Fibroblast of pulmonary artery (primary cell): Measurements from ENCODE around the gene ERVH48-1.

Experiments used
- DNase-seq: peaks from one replicate; pipeline ENCODE4 v3.0.0-alpha.2; 2010; ENCODE audit warnings: low read depth
- H3K4me3 ChIP-seq: replicated peaks from 2 replicates; pipeline ENCODE4 v1.5.1; 2011; ENCODE audit warnings: low read depth, mild to moderate bottlenecking, control low read depth, low read length, moderate library complexity
- CTCF ChIP-seq: IDR thresholded peaks from 2 replicates; pipeline ENCODE4 v1.5.1; 2011; ENCODE audit warnings: mild to moderate bottlenecking, control low read depth, low read length, inconsistent platforms; ENCODE audit errors: missing control alignments

Gene ERVH48-1

GRCh38 chr21:42892931-42893755, 32.3 kb downstream of the ERVH48-1 start, which contains the start of gene NDUFV3:
Gene NDUFV3, plus strand, starts transcription at chr21:42893309. Its CDS starts 25 bp downstream, at chr21:42893334.
- DNase-seq: peak; percentile 98
- H3K4me3 ChIP-seq: peak within 1 kb of the TSS; percentile 96
- TF ChIP-seq CTCF: no peak

- peak overlapping the region; percentile 96 for H3K4me3 ChIP-seq
- no peak for TF ChIP-seq CTCF
- DNase-seq: no peak
Observed at GRCh38 chr21:42892582-42892930, 32.9 kb downstream of the ERVH48-1 start.

- no peak for DNase-seq
- H3K4me3 ChIP-seq: no peak overlapping the region
- TF ChIP-seq CTCF: no peak
Observed at GRCh38 chr21:42887326-42887725, 38.1 kb downstream of the ERVH48-1 start.

GRCh38 chr21:42883921-42884320, 41.5 kb downstream of the ERVH48-1 start:
- no peak for DNase-seq
- TF ChIP-seq CTCF: no peak
- H3K4me3 ChIP-seq: no peak overlapping the region

- peak overlapping the region; percentile 94 for H3K4me3 ChIP-seq
- DNase-seq: no peak
- no peak for TF ChIP-seq CTCF
Observed at GRCh38 chr21:42880352-42880751, 45.1 kb downstream of the ERVH48-1 start.

GRCh38 chr21:42878993-42879787, 46.2 kb downstream of the ERVH48-1 start, which contains the start of gene WDR4:
Gene WDR4, minus strand, starts transcription at chr21:42879539. Its CDS starts 44 bp downstream, at chr21:42879495.
- peak; percentile 98 for DNase-seq
- H3K4me3 ChIP-seq: peak within 1 kb of the TSS; percentile 94
- no peak for TF ChIP-seq CTCF
